Measurements from ENCODE around the gene PARD6B.
A peak's percentile ranks its signal among the peaks of the same experiment; 100 is the strongest.

PARD6B gene

DNA sequence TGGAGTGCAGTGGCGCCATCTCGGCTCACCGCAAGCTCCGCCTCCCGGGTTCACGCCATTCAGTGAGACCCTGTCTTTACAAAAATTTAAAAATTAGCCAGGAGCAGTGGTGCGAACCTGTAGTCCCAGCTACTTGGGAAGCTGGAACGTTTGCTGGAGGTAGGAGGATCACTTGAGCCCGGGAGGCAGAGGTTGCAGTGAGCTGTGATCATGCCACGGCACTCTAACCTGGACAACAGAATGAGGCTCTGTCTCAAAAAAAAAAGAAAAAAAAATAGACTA is 5.7 kb upstream of the PARD6B start:
- H3K4me3 ChIP-seq (ENCODE audit: low read depth, low read length), result no peak overlapping the region
- no peaks in the 10 kb centered on the region for H3K9me3 ChIP-seq (ENCODE audit: severe bottlenecking)
- no peaks in the 10 kb centered on the region for H3K27me3 ChIP-seq (ENCODE audit: insufficient read depth, low read depth, severe bottlenecking)
- TF ChIP-seq, protein P1, sequence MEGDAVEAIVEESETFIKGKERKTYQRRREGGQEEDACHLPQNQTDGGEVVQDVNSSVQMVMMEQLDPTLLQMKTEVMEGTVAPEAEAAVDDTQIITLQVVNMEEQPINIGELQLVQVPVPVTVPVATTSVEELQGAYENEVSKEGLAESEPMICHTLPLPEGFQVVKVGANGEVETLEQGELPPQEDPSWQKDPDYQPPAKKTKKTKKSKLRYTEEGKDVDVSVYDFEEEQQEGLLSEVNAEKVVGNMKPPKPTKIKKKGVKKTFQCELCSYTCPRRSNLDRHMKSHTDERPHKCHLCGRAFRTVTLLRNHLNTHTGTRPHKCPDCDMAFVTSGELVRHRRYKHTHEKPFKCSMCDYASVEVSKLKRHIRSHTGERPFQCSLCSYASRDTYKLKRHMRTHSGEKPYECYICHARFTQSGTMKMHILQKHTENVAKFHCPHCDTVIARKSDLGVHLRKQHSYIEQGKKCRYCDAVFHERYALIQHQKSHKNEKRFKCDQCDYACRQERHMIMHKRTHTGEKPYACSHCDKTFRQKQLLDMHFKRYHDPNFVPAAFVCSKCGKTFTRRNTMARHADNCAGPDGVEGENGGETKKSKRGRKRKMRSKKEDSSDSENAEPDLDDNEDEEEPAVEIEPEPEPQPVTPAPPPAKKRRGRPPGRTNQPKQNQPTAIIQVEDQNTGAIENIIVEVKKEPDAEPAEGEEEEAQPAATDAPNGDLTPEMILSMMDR (IDR thresholded peaks at IDR 0.05; ENCODE audit: low read depth, low read length), result no peak
- H3K27ac ChIP-seq, result no peak overlapping the region
- no peaks in the 10 kb centered on the region for H3K36me3 ChIP-seq
- DNase-seq, result no peak

DNA sequence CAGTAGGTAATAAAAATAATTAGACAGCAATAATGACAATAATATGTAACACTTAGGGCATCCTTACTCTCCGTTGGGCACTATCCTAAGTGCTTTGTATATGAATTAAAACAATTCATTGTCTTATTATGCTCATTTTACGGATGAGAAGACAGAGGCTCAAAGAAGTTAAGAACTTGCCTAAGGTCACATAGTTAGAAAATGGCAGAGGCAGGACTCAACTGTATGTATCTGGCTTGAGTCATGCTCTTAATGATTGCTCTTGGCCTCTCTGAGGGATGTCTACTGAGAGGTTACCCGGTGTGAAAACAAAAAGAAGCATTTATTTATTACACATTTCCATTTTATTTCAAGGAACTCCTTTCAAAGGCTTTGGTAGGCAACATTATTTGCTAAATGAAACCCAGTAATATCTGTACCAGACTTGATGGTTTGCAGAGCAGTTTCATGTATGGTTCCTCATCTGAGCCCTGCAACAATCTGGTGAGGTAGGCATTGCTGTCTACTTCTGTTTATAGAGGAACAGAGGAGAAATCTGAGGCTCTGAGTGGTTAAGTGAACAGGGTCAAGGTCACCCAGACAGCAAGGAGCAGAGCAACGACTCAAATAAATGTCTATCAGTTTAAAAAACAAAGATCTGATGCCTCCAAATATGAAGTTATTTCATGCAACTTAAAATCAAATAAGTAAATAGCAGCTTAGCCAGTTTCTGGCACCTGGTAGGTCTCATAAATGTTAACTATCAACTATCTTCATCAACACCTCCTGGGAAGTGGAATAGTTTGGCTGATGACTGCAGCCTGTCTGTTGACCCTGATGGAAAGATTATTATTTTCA is 4.2 kb upstream of the PARD6B start:
- Histone ChIP-seq H3K9me3 (ENCODE audit: severe bottlenecking) (no peaks in the 10 kb centered on the region), H3K27me3 (ENCODE audit: insufficient read depth, low read depth, severe bottlenecking) (no peaks in the 10 kb centered on the region), H3K27ac (peak overlapping the region; percentile 85), H3K4me3 (ENCODE audit: low read depth, low read length) (peak overlapping the region; percentile 27), H3K36me3 (0 out of 2 replicates have a peak, but pooled peaks cover 2% of the 10 kb centered on the region)
- no peak for DNase-seq
- TF ChIP-seq, protein P1 (IDR thresholded peaks at IDR 0.05; ENCODE audit: low read depth, low read length), result no peak

DNA sequence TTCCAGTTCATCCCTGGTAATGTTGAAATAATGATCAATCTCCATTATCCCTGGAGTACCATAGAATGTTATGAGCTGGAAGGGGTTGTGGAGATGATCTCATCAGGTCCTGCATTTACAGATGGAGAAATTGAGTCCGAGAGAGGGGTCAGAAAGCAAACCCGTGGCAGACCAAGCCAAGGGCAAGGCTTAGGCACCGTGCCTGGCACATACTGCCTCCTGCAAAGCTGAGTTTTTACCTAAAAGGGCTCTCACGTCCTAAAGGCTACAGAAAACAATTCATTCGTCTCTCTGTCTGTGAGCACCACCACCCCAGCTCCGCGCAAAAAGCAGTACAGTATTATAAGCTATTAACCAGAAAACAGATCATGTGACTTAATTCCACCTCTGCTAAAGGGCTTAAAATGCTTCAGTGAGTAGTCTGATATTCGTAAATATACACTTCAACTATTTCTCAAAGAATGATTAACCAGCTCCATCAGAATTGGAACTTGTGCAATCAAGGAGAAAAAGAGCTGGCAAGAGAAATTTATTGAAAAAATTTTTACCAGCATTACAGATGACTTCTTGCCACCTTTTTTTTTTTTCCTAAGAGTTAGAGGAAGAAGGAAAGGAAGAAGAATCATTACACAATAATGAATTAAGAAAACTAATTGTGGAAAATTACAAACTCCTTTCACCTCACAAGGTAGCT is 3.4 kb upstream of the PARD6B start:
- H3K27me3 ChIP-seq (ENCODE audit: insufficient read depth, low read depth, severe bottlenecking), result no peaks in the 10 kb centered on the region
- peak overlapping the region; percentile 85 for H3K27ac ChIP-seq
- no peak for DNase-seq
- peak overlapping the region; percentile 27 for H3K4me3 ChIP-seq (ENCODE audit: low read depth, low read length)
- 0 out of 2 replicates have a peak, but pooled peaks cover 2% of the 10 kb centered on the region for H3K36me3 ChIP-seq
- TF ChIP-seq, protein P1 (IDR thresholded peaks at IDR 0.05; ENCODE audit: low read depth, low read length), result no peak
- H3K9me3 ChIP-seq (ENCODE audit: severe bottlenecking), result no peaks in the 10 kb centered on the region

DNA sequence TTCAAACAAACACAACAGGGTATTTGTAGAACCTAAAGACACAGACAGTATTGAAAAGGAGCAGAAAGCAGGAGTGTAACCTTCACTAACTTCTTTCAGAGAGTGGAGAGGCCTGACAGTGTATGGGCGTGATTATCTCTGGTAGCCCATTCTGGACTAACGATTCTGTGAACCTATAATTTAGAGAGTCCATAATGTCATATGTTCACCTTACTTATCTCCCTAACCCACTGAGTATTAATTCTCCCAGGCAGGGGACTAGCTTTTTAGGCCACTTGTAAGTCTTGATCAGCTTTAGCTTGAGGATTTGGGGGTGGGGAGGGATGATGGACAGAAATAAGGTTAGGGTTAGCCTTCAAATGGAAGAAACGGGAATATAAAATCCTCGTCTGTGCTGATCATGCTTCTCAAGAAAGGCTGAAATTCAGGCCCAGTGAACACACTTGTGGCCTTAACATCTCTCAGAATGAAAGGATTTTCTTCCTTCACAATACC is 2.8 kb upstream of the PARD6B start:
- Histone ChIP-seq H3K27ac (peak overlapping the region; percentile 85), H3K27me3 (ENCODE audit: insufficient read depth, low read depth, severe bottlenecking) (no peaks in the 10 kb centered on the region), H3K36me3 (peaks cover 2% of the 10 kb centered on the region; the same call in 1 of the 2 replicates), H3K9me3 (ENCODE audit: severe bottlenecking) (no peaks in the 10 kb centered on the region), H3K4me3 (ENCODE audit: low read depth, low read length) (peak overlapping the region; percentile 27)
- TF ChIP-seq, protein P1 (IDR thresholded peaks at IDR 0.05; ENCODE audit: low read depth, low read length), result no peak
- peak; percentile 70 for DNase-seq

DNA sequence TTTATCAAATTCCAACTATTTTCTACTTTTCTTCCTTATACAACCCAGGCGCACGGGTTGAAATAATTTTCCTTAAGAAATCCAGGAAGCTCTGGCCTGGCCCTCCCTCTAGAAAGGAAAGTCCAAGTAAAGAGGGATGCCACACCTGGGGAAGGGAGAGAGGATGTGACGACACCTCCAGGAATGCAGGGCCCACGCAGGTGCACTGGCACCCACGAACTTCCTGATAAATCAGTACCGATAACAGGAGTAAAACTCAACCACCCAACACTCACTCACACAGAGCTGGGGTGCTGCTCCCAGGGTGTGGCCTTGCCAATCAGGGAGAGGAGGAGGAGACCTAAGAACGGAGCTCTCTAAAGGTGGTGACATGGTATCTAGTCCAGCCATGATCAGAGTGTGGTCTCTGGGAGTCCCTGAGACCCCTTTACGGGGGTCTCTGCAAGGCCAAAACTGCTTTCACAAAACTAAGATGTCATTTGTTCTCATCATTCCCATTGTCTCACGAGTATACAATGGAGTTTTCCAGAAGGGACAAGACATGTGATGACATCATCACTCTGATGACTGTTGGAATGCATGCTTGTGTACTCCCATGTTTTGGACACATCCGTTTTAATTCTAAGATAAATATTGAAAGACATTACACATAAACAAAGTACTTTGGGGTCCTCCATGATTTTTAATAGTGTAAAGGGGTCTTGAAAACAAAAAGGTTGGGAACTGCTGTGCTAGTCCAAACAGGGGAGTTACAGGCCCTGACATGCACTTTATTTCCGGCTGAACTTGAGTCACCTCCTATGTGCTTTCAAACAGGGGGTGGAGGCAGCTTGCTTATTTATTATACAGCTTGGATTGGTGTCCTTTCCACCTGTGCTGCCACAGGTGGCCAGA is 2.2 kb upstream of the PARD6B start:
- H3K27ac ChIP-seq, result peak overlapping the region; percentile 85
- no peak overlapping the region for H3K4me3 ChIP-seq (ENCODE audit: low read depth, low read length)
- no peaks in the 10 kb centered on the region for H3K9me3 ChIP-seq (ENCODE audit: severe bottlenecking)
- TF ChIP-seq, protein P1 (IDR thresholded peaks at IDR 0.05; ENCODE audit: low read depth, low read length), result no peak
- peaks cover 4% of the 10 kb centered on the region for H3K36me3 ChIP-seq
- no peaks in the 10 kb centered on the region for H3K27me3 ChIP-seq (ENCODE audit: insufficient read depth, low read depth, severe bottlenecking)
- DNase-seq, result peak; percentile 38

All from WERI-Rb-1 (cell line).